ENCODE results near the gene MYL7. TPM values are rescaled to one million over a fixed set of nuclear protein-coding genes. Genes with fewer than 3 reads are reported as not detected.

MYL7 gene
- total RNA-seq, 2 experiments from 2014 or later: not detected

DNA sequence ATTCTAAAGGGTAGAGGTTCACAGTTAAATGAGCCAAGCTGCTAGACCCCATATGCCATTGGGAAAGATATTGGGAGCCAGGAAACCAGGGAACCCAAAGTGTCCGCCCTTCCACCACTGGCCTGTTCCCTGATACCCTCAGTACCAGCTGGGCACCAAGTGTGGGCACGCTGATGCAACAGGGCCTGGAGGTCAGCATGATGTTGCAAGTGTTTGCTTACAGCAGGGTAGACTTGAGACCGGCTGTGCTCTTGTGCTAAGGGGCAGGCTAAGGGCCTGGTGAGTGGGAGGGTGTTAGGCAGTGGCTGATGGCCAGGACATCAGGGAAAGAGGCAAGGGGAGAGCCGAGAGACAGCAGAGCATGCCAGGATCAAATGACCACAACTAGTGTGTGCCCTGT, 21.0 kb upstream of the MYL7 start:
- Mint-ChIP-seq H3K27me3 (no peaks in the 10 kb centered on the region), H3K4me1 (ENCODE audit: low read depth) (no peaks in the 10 kb centered on the region), H3K36me3 (ENCODE audit: low read depth) (no peaks in the 10 kb centered on the region), H3K4me3 (no peak overlapping the region), H3K9me3 (no peaks in the 10 kb centered on the region), H3K27ac (no peak overlapping the region)
- ATAC-seq (ENCODE audit: poor library complexity): no peak
- DNase-seq: no peak
- intact Hi-C loops (cut with DNase I, micrococcal nuclease): no loop called here
- ChIA-PET POLR2A (no interaction called here), CTCF (no interaction called here)
- no peaks in the 10 kb centered on the region for H3K4me1 ChIP-seq (ENCODE audit: insufficient read depth, low read length)
- no peak overlapping the region for H3K27ac ChIP-seq (ENCODE audit: low read depth in 1 of 2, low read length in 2 of 2)
- TF ChIP-seq CTCF (IDR thresholded peaks at IDR 0.05): no peak
- no peaks in the 10 kb centered on the region for H3K27me3 ChIP-seq (ENCODE audit: control insufficient read depth in 1 of 2, insufficient read depth in 2 of 2, low read length in 2 of 2)
- H3K9me3 ChIP-seq (ENCODE audit: control insufficient read depth in 1 of 2, insufficient read depth in 1 of 2, low read length in 2 of 2): no peaks in the 10 kb centered on the region
- H3K36me3 ChIP-seq (ENCODE audit: insufficient read depth, low read length): no peaks in the 10 kb centered on the region
- H3K4me3 ChIP-seq (ENCODE audit: low read length): no peak overlapping the region

- Mint-ChIP-seq H3K36me3 (ENCODE audit: low read depth) (no peaks in the 10 kb centered on the region), H3K27ac (no peak overlapping the region), H3K4me3 (no peak overlapping the region), H3K27me3 (no peaks in the 10 kb centered on the region), H3K9me3 (no peaks in the 10 kb centered on the region), H3K4me1 (ENCODE audit: low read depth) (no peaks in the 10 kb centered on the region)
- DNase-seq (no peak), ATAC-seq (ENCODE audit: poor library complexity) (no peak)
- no peaks in the 10 kb centered on the region for H3K27me3 ChIP-seq (ENCODE audit: control insufficient read depth in 1 of 2, insufficient read depth in 2 of 2, low read length in 2 of 2)
- no peak overlapping the region for H3K27ac ChIP-seq (ENCODE audit: low read depth in 1 of 2, low read length in 2 of 2)
- intact Hi-C loops (cut with DNase I, micrococcal nuclease): no loop called here
- H3K9me3 ChIP-seq (ENCODE audit: control insufficient read depth in 1 of 2, insufficient read depth in 1 of 2, low read length in 2 of 2): no peaks in the 10 kb centered on the region
- CTCF ChIA-PET: no interaction called here
- no peak for TF ChIP-seq CTCF (IDR thresholded peaks at IDR 0.05)
- POLR2A ChIA-PET: no interaction called here
- no peaks in the 10 kb centered on the region for H3K4me1 ChIP-seq (ENCODE audit: insufficient read depth, low read length)
- H3K36me3 ChIP-seq (ENCODE audit: insufficient read depth, low read length): no peaks in the 10 kb centered on the region
- no peak overlapping the region for H3K4me3 ChIP-seq (ENCODE audit: low read length)
Measured at GRCh38 chr7:44161371-44161770, 20.2 kb upstream of the MYL7 start.

- Histone ChIP-seq H3K27ac (ENCODE audit: low read depth in 1 of 2, low read length in 2 of 2) (no peak overlapping the region), H3K4me1 (ENCODE audit: insufficient read depth, low read length) (no peaks in the 10 kb centered on the region), H3K36me3 (ENCODE audit: insufficient read depth, low read length) (no peaks in the 10 kb centered on the region), H3K27me3 (ENCODE audit: control insufficient read depth in 1 of 2, insufficient read depth in 2 of 2, low read length in 2 of 2) (no peaks in the 10 kb centered on the region), H3K4me3 (ENCODE audit: low read length) (no peak overlapping the region), H3K9me3 (ENCODE audit: control insufficient read depth in 1 of 2, insufficient read depth in 1 of 2, low read length in 2 of 2) (no peaks in the 10 kb centered on the region)
- no peak overlapping the region for H3K27ac Mint-ChIP-seq
- no peak for TF ChIP-seq CTCF (IDR thresholded peaks at IDR 0.05)
- intact Hi-C loops (cut with DNase I, micrococcal nuclease): no loop called here
- H3K9me3 Mint-ChIP-seq: no peaks in the 10 kb centered on the region
- no peaks in the 10 kb centered on the region for H3K27me3 Mint-ChIP-seq
- H3K4me1 Mint-ChIP-seq (ENCODE audit: low read depth): no peaks in the 10 kb centered on the region
- ChIA-PET CTCF (no interaction called here), POLR2A (no interaction called here)
- no peak overlapping the region for H3K4me3 Mint-ChIP-seq
- H3K36me3 Mint-ChIP-seq (ENCODE audit: low read depth): no peaks in the 10 kb centered on the region
- ATAC-seq (ENCODE audit: poor library complexity) (no peak), DNase-seq (no peak)
Measured at GRCh38 chr7:44159824-44160630, 18.9 kb upstream of the MYL7 start.

Data from CD4-positive, alpha-beta T cell (primary cell).